AG10803 (cell line): ENCODE results near the gene NRG3.

ENCODE experiments used
- DNase-seq: peaks from one replicate; pipeline ENCODE4 v3.0.0; 2010; ENCODE audit warnings: low read depth
- H3K4me3 ChIP-seq: 2 replicates; pipeline ENCODE4 v1.5.1; 2011; ENCODE audit warnings: mild to moderate bottlenecking, low read length, control low read depth
- CTCF ChIP-seq: conservative IDR thresholded peaks from 2 replicates; pipeline ENCODE4 v1.5.1; 2011; ENCODE audit warnings: mild to moderate bottlenecking, low read length, control low read depth, inconsistent platforms

Gene NRG3

GRCh38 chr10:82252081-82252480 lies 377.1 kb downstream of the NRG3 start:
- no peak overlapping the region for H3K4me3 ChIP-seq
- no peak for TF ChIP-seq CTCF
- no peak for DNase-seq

GRCh38 chr10:82254237-82254636 lies 379.2 kb downstream of the NRG3 start:
- no peak for TF ChIP-seq CTCF

GRCh38 chr10:82256275-82256674 lies 381.3 kb downstream of the NRG3 start:
- H3K4me3 ChIP-seq: no peak overlapping the region
- TF ChIP-seq CTCF: no peak
- no peak for DNase-seq

More at GRCh38 chr10:82254237-82254636, 379.2 kb downstream of the NRG3 start:
- no peak overlapping the region for H3K4me3 ChIP-seq
- no peak for DNase-seq

GRCh38 chr10:82266438-82266837 lies 391.4 kb downstream of the NRG3 start:
- TF ChIP-seq CTCF: no peak
- H3K4me3 ChIP-seq: no peak overlapping the region
- peak; percentile 32 for DNase-seq

GRCh38 chr10:82267014-82267413 lies 392.0 kb downstream of the NRG3 start:
- no peak overlapping the region for H3K4me3 ChIP-seq
- no peak for TF ChIP-seq CTCF
- DNase-seq: no peak

GRCh38 chr10:82267465-82267864 lies 392.5 kb downstream of the NRG3 start:
- TF ChIP-seq CTCF: no peak
- no peak for DNase-seq
- H3K4me3 ChIP-seq: no peak overlapping the region

GRCh38 chr10:82267960-82268359 lies 393.0 kb downstream of the NRG3 start:
- TF ChIP-seq CTCF: no peak
- DNase-seq: no peak
- H3K4me3 ChIP-seq: no peak overlapping the region
